Stimulated activated CD8-positive, alpha-beta memory T cell treated with anti-CD3 and anti-CD28 coated beads, Interleukin-15, amount 100 ng/mL, for 4 hours (primary cell): ENCODE data around the gene CORO6.

Experiments
- DNase-seq, 2 donors: peaks; one replicate each; pipeline ENCODE4 v3.0.0-alpha.2; 2020; ENCODE audit warnings: low read depth in 2 of 2

CORO6 gene

DNA sequence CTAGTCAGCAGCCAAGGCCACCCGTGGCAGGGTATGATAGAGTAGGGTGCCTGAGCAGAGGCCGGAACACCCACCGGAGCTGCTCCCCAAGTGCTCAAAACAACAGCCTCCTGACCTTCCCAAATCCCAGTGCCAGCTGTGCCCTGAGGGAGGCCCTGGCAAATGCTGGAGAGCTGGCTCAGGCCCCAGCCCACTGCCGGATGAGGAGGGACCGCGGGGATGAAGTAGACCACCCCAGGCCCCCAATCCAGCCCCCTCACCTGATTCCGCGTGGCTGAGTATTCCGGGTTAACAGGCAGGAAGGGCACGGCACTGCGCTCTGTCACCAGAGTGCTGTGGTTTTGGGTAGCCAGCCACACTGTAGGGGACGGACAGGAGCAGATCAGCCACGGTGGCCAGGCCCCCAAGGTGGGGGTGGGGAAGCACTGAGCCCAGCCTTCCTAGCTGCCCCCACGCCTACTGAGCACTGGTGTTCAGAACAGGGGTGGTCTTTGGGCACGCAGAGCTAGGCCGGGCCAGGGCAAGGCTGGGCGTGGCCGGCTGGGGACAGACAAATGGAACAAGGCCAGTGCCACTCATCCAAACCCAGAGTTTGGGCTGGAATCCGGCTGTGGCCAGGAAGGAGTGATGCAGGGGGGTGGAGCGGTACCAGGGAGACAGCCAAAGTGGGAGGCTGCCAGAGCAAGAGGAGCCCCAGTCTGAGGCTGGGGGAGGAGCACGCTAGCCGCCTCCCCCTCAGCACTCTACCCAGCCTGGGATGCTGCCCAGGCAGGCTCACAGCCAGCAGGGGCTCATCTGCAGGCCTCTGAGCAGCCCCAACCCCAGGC, 45.1 kb downstream of the CORO6 start:
- DNase-seq, result no peak

DNA sequence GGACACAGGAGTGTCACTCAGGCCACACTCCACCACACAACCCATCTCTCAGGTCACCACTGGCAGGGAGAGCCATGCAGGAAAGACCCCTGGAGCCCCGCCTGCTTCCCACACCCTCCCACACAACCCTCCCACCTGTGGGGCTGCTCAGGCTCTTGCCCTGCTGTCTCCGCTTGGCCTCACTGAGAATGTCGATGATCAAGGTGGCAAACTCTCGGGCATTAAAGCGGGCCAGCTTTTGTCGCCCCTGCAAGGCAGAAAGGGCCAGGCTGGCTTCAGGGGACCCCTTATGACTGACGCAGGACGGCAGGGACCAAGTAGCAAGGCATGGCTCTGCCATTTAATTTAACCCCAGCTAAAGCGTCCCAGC, 45.7 kb downstream of the CORO6 start:
- DNase-seq, result no peak

DNA sequence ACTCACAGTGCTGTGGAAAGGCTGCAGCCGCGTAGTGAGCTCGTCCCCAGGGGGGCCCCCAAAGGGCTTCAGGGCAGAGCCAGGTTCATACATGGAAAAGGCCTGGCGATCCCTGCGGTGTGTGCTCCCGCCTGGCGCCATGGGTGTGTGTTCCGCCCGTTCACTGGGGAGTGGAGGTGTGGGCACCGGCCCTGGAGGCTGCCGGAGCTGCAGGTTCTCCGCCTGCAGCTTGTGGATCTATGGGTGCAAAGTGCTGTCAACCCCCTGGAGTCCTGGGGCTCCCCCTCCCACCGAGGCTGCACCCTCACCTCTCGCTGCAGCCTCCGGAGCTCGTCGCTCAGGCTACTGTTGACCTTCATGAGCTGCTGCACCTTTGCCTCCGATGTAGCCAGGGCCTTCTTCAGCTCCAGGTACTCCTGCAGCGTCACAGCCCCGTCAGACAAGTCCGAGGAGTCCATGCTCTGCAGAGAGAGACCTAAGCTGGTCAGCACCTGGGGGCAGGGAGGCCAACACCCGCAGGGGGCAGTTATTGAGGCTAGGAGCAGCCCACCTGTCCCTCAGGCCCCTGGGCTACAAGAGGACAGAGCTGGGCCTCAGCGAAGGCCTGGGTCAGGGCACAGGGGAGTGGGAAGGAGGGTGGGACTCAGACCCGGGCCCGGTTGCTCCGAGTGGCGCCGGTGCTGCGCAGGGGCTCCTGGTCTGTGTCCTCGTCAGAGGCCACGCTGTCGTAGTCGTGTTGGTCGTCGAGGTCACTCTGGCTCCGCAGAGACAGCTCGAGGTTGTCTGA, 46.3 kb downstream of the CORO6 start:
- no peak for DNase-seq

- DNase-seq, result no peak
These were observed 47.0 kb downstream of the CORO6 start for GRCh38 chr17:29575511-29576213.

- no peak for DNase-seq
These were observed 47.8 kb downstream of the CORO6 start for GRCh38 chr17:29574732-29575510.

- DNase-seq, result no peak
These were observed 48.6 kb downstream of the CORO6 start for GRCh38 chr17:29573871-29574731.

- no peak for DNase-seq
These were observed 49.2 kb downstream of the CORO6 start for GRCh38 chr17:29573558-29573869.

GRCh38 chr17:29572691-29573557, 49.8 kb downstream of the CORO6 start:
- DNase-seq, result peak in 1 of 2 donors; percentile 49

GRCh38 chr17:29571883-29572681, 50.6 kb downstream of the CORO6 start:
- DNase-seq, result no peak

DNA sequence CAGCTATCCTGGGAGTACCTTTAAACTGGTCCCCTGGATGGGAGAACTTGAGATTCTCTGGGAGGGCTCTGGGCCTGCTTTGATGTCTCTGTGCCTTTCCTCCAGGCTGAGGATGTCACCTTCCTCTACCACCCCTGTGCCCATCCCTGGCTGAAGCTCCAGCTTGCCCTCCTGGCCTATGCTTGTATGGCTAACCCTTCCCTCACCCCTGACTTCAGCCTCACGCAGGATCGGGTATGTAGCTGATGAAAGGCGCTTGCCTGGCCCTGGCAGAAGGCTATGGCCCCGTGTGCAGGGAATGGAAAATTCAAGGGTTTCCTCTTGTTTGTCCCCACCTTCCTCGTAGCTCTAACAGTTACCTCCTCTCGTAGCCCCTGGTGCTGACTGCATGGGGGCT, 51.2 kb downstream of the CORO6 start:
- no peak for DNase-seq

DNA sequence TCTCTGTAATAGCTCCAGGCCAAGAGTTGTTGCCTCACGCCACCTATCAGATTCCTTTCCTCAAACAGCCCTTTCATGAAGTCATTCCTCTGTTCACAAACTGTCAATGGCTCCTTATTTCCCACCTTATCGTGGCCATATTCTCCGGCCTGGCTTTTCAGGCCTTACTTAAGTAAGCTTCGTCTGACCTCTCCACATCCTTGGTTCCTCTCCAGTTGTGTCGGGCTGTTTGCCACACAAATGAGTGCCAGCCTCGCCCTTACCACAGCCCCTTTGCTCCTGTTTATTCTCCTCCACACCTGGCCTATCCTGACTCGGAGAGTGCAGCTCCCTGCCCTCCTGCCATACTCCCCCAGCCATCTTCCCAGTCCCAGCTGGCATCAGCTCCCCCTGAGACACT, 52.2 kb downstream of the CORO6 start:
- DNase-seq, result no peak

DNA sequence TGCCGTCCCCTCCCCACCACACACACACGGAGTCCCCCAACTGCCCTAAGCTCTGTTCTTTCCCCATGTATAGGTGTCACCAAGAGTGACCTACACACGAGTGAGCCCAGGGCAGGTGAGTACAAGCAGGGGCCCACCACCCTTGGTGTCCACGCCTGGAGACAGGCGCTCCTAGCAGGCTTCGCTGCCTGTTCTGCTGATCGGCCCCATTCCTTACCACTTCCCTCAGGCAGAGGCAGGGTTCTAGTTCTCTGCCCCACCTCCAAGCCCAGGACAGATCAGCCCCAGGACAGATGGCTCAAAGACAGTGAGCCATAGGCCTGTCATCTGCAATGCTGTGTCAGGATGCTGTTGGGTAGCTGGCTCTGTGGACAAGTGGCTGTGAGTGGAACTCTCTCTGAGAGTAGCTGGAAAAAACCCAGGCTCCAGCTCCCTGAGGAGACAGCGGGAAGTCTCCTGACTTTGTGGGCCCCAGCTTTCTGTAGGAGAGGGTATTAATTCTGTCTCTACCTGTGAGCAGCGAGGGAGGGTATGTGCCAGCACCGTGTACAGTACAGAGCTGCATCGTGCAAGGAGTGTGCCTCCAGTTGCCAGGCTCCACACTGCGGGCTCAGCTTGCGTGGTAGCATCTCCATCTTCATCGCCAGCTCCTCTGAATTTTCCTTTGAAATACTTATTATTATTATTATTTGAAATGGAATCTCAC, 53.3 kb downstream of the CORO6 start:
- no peak for DNase-seq

DNA sequence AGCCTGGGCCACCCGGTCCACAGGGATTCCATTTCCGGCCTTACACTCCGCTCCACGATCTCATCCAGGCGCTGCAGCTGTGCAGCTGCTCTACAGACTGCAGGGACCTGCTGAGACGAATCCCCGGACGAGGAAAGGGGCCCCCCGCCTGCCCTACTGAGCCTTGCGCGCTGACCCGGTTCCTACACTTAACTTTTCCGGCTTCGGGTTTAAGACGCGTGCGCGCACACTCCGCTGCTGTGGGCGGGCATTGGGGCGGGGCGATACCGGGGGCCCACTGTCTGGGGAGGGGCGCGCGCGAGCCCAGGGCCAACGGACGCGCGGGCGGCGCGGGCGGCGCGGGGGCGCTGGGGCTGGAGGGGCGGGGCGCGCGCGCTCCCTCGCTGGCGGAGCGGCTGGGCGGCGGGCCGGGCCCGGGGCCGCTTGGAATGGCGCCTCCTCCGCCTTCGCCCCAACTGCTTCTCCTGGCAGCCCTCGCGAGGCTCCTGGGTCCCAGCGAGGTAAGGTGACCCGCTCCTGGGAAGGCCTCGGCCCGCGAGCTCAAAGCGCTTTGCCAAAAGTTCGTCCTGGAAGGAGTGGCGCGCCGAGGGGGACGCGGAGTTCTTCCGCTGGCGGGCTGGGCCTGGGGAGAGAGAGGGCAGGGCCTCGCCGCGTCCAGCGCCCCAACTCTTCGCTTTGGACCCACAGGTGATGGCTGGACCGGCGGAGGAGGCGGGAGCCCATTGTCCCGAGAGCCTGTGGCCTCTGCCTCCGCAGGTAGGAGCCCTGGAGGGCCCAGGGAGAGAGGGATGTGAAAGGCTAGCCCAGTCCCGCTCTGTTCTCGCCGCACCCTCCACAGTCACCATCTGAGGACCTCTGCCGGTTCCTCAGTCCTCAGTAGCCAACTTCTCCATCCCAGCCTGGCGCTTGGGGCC, 54.1 kb downstream of the CORO6 start, which contains the start of gene TP53I13:
Gene TP53I13 (plus strand): TSS at position 371 of the 914 bp plus-strand sequence. CDS start 58 bp downstream, at position 429.
- DNase-seq, result peak; percentile 84 to 85

DNA sequence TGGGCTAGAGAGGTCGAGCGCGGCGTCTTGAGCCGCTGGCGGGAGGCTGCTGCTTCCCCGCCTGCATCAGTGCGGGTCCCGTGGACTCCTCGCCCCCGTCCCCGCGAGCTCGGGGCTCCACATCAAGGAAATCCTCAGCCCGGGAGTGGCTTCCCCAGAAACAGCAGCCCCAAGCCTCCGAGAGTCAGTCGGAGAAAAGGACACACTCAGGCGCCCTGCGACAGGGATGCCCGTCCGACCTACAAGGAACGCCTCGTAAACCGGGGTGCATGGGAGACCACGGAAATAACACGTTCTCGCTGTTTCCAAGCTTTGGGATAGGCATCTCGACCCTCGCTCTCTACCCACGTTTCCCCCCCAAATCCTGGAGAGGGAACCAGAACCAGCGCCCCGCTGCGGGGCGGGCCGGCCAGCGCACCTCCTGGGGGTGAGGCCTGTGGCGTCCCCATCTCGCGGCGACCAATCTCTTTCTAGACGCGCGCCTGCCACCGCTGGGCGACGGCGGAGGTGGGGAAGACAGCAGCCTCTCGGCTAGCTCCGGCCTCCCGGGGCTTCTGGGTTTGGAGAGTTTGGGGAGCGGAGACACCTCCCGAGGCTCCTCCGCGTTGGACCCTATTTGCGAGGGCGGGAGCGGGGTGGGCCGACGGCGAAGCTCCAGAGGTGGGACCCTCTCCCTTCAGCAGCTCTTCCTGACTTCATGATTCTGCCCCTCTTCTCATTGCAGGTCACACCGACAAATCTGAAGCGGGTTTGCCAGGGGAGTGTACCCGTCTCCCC, 55.0 kb downstream of the CORO6 start:
- peak; percentile 56 to 60 for DNase-seq

GRCh38 chr17:29567304-29567553, 55.5 kb downstream of the CORO6 start:
- no peak for DNase-seq

DNA sequence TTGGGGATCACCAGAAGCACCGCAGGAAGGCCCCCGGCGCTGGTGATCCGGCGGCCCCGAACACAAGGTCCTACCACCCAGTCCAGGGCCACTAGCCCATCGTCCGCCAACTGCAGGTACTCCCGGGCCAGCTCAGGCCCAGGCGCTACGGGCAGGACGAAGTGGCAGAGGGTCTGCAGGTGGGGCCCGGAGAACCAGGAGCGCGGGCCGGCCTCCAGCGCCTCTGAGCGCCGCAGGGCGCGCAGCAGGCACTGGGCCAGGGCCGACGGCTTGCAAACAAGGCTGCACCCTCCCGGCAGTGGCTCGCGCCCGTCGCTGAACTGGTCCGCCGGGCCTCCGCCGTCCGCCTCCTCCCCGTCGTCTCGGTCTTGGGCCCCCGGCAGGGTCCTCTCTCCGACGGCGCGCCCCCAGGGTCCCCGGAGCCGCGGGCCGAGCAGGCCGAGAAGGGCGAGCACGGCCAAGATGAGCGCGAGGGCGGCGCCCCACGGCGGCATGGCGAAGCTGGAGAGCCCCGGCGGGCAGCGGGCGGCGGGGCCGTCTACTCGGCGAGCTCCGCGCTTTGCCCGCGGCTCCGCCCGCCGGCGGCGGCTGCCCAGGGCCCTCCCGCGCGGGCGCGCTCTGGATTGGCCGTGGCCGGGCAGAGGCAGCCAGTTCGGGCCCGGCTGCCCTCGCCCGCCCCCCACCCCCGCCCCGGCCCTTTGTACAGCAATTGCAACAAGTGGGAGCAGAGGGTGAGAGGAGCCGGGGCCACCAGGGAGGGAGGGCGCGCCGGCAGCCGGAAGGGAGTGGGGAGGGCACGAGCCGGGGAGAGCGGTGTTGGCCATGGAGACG, 56.0 kb downstream of the CORO6 start, which contains the start of gene ABHD15:
Gene ABHD15 (minus strand): TSS at position 565 of the 831 bp plus-strand sequence. CDS start 71 bp downstream, at position 494.
- DNase-seq, result peak in 1 of 2 donors; percentile 44
